ENCODE data around the gene RXRA. TPM values are rescaled to one million over a fixed set of nuclear protein-coding genes. Genes with fewer than 3 reads are reported as not detected.
A peak's percentile ranks its signal among the peaks of the same experiment; 100 is the strongest.

RXRA gene
- total RNA-seq, 2 experiments from 2014 or later, result 22.1 to 22.5 TPM

DNA sequence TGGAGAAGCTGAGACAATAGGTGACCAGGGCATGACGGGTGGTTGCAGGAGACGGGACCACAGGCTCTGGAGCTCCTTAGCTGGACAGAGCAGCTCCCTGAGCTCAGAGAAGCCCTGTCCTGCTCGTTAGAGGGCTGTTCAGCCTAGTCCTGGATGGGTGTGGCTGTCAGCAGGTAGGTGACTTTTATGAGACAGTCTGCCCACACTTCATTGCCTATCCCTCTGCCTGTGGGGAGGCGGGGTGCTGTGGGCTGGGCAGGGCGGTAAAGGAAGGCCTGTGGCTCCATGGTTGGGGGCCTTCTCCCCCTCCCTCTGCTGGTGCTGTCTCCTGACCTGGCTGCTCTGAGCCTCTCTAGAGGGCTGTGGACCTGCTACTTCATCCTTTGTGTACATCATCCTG lies 134.6 kb downstream of the RXRA start:
- H3K36me3 Mint-ChIP-seq, result no peaks in the 10 kb centered on the region
- intact Hi-C loops (cut with micrococcal nuclease), result no loop called here
- DNase-seq, result no peak
- peaks cover 10% of the 10 kb centered on the region for H3K9me3 Mint-ChIP-seq
- ChIA-PET CTCF (interaction anchor here (1.0 kb wide), 1 partner anchor 11 kb away, joined by 4 read pairs; no protein-coding TSS in a partner anchor), POLR2A (no interaction called here)
- no peak overlapping the region for H3K27ac Mint-ChIP-seq
- no peak overlapping the region for H3K4me3 Mint-ChIP-seq
- H3K27me3 Mint-ChIP-seq, result no peaks in the 10 kb centered on the region
- H3K4me1 Mint-ChIP-seq (ENCODE audit: low read depth), result peaks cover 8% of the 10 kb centered on the region

DNA sequence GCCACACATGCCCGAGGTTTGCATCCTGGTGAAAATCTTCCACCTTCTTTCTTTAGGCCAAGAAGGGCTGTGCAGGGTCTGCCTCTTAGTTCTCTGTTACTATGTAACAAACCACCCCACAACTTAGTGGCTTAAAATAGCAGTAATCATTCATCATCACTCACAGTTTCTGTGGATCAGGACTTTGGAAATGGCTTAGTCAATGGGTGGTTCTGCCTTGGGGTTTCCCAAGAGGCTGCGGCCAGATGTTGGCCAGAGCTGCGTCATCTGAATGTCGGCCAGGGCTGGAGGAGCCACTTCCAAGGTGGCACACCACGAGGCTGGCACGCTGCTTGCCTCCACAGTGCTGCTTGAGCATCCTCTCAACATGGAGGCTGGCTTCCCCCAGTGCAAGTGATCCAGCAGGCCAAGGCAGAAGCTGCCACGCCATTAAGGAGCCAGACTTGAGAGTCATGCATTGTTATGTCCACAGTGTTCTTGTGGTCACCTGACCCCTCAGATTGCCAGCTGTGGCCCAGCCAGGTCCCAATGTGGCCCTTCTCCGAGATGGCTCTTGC lies 135.2 kb downstream of the RXRA start:
- intact Hi-C loops (cut with micrococcal nuclease), result no loop called here
- POLR2A ChIA-PET, result no interaction called here

DNA sequence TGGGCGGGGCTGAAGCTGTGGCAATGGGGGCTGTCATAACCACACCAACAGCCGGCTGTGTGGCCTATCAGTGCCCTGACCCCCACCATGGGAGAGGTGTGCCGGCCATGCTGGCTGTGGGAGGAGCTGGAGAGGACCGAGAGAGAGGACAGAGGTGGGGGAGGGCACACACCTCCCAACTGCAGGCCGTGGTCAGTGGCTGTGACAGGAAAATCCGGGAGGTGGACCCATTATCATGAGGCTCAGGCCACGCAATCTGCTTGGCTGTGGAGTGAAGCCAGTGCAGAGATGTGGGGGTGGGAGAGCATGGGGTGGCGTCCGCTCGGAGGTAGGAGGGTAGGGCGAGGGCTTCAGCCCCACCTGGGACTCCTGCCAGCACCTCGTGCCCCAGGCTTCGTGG lies 136.1 kb downstream of the RXRA start:
- intact Hi-C loops (cut with micrococcal nuclease), result no loop called here
- Mint-ChIP-seq H3K27me3 (no peaks in the 10 kb centered on the region), H3K9me3 (peaks cover 10% of the 10 kb centered on the region), H3K4me1 (ENCODE audit: low read depth) (no peaks in the 10 kb centered on the region), H3K27ac (no peak overlapping the region), H3K36me3 (no peaks in the 10 kb centered on the region), H3K4me3 (no peak overlapping the region)
- CTCF ChIA-PET, result no interaction called here
- no peak for DNase-seq
- POLR2A ChIA-PET, result no interaction called here

More for the DNA sequence above, 135.2 kb downstream of the RXRA start:
- H3K36me3 Mint-ChIP-seq, result no peaks in the 10 kb centered on the region
- DNase-seq, result no peak
- H3K9me3 Mint-ChIP-seq, result peaks cover 10% of the 10 kb centered on the region
- H3K4me1 Mint-ChIP-seq (ENCODE audit: low read depth), result peaks cover 4% of the 10 kb centered on the region
- no peak overlapping the region for H3K27ac Mint-ChIP-seq
- no peak overlapping the region for H3K4me3 Mint-ChIP-seq
- H3K27me3 Mint-ChIP-seq, result no peaks in the 10 kb centered on the region
- CTCF ChIA-PET, result no interaction called here

DNA sequence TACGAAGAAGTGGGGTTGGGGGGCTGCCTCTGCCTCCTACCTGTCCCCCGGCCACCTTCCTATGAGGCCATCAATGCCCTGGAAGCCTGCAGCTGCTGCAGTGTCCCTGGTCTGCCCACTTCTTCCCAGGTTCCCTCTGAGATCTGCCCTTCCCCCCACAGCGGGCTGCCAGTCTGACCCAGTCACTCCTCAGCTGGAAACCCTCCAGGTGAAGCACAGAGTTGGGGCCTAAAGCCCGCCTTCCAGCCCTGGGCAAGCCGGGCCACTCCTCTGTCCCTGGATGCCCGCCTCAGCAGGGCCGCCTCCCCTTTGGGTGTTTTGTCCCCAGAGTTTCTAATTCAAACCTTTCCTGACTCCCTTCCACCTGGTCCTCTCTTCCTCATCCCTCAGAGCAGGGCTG lies 137.0 kb downstream of the RXRA start:
- no peak overlapping the region for H3K4me3 Mint-ChIP-seq
- intact Hi-C loops (cut with micrococcal nuclease), result no loop called here
- no peaks in the 10 kb centered on the region for H3K27me3 Mint-ChIP-seq
- H3K36me3 Mint-ChIP-seq, result no peaks in the 10 kb centered on the region
- POLR2A ChIA-PET, result no interaction called here
- H3K27ac Mint-ChIP-seq, result no peak overlapping the region
- H3K9me3 Mint-ChIP-seq, result peaks cover 10% of the 10 kb centered on the region
- CTCF ChIA-PET, result interaction anchor here (1.0 kb wide), 1 partner anchor 14 kb away, joined by 7 read pairs; no protein-coding TSS in a partner anchor
- H3K4me1 Mint-ChIP-seq (ENCODE audit: low read depth), result no peaks in the 10 kb centered on the region
- no peak for DNase-seq

DNA sequence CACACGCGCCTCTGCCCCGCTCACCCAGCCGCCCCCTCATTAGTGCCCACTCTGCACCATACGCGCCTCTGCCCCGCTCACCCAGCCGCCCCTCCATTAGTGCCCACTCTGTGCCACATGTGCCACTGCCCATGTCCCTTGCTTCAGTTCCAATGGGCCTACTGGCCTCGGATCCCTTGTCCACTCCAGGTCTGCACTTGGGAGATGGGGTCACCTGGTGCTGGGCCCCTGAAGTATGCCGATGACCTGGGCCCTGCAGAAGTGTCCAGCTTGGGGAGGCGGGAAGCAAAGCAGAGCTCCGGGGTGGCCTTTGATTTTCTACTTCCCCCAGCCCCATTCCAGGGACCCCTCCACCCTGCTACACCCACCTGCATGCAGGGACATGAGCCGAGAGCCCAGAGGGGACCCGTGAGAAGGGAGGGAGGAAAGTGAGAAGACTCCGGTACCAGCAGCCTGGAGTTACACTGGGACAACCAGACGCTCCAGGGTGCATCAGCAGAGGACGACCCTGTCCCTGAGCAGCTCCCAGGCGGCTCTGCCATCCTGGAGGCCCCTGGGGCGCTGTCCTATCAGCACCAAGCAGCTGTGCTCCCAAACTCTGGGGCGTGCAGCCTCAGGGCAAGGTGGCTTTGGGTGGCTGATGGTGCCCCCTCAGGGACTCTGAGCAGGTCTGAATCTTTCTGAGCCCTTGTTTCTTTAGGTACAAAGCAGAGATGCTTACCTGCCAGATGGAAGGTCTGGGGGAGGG lies 140.8 kb downstream of the RXRA start:
- H3K36me3 Mint-ChIP-seq, result no peaks in the 10 kb centered on the region
- ChIA-PET CTCF (no interaction called here), POLR2A (no interaction called here)
- no peak overlapping the region for H3K4me3 Mint-ChIP-seq
- H3K27me3 Mint-ChIP-seq, result no peaks in the 10 kb centered on the region
- H3K4me1 Mint-ChIP-seq (ENCODE audit: low read depth), result no peaks in the 10 kb centered on the region
- H3K9me3 Mint-ChIP-seq, result peaks cover under 1% of the 10 kb centered on the region
- DNase-seq, result no peak
- intact Hi-C loops (cut with micrococcal nuclease), result no loop called here
- H3K27ac Mint-ChIP-seq, result no peak overlapping the region

DNA sequence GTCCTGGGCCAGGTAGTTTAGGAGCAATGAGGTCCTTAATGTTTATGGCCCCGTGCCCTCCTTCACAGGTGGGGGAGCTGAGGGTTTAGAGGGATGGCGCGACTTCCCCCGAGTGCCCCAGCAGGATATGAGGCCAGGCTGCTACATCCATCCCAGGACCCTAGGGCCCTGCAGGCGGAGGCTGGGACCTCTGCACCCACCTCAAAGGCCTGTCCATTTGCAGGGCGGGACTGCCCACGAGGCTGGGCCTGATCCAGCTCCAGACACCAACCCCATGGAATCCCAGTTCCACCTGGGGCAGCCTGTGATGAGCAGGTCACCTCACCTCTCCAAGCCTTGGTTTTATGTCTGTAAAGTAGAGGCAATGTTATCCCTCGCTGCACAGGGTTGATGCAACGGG lies 142.1 kb downstream of the RXRA start:
- intact Hi-C loops (cut with micrococcal nuclease), result no loop called here
- no peak for DNase-seq
- no peak overlapping the region for H3K27ac Mint-ChIP-seq
- H3K4me3 Mint-ChIP-seq, result no peak overlapping the region
- H3K27me3 Mint-ChIP-seq, result no peaks in the 10 kb centered on the region
- no peaks in the 10 kb centered on the region for H3K9me3 Mint-ChIP-seq
- CTCF ChIA-PET, result no interaction called here
- POLR2A ChIA-PET, result no interaction called here
- H3K36me3 Mint-ChIP-seq, result no peaks in the 10 kb centered on the region
- H3K4me1 Mint-ChIP-seq (ENCODE audit: low read depth), result no peaks in the 10 kb centered on the region

DNA sequence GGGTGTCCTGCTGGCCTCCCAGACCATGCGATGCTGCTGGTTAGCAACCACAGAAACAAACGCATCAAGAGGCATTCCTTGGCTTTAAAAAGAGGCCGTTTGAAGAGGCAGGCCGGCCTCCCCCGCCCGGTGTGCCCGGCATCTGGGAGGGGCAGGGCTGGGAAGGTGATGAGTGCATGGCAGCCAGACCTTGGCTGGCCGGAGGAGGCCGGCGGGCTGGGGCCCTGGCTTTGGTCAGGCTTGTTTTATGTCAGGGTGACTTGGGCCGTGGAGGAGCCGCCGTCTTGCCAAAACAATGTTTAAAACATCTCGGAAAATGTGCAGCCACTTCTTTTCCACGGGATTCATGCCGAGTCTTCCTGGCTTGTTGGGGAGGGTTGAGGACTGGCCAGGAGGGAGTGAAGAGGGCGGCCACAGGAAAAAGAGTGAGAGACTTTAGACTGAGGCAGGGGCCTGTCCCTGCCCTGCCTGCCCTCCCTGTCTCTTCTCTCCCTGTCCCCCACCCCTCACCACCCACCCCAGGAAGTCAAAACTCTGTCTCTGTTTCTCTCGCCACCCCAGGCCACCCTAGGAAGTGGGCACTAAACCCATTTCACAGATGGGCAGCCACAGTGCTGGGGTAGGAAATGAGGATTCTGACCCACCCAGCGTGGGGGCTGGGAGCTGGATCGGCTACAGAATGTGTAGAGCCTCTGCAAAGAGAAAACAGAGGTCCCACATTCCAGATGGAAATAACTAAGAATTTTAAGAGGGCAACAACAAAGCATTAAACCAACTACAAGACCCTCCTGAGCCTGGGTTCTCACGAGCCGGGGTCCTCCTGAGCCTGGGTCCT lies 143.0 kb downstream of the RXRA start:
- no peaks in the 10 kb centered on the region for H3K27me3 Mint-ChIP-seq
- no peak for DNase-seq
- ChIA-PET CTCF (no interaction called here), POLR2A (no interaction called here)
- H3K27ac Mint-ChIP-seq, result no peak overlapping the region
- H3K4me3 Mint-ChIP-seq, result no peak overlapping the region
- H3K4me1 Mint-ChIP-seq (ENCODE audit: low read depth), result no peaks in the 10 kb centered on the region
- no peaks in the 10 kb centered on the region for H3K9me3 Mint-ChIP-seq
- H3K36me3 Mint-ChIP-seq, result no peaks in the 10 kb centered on the region
- intact Hi-C loops (cut with micrococcal nuclease), result no loop called here

DNA sequence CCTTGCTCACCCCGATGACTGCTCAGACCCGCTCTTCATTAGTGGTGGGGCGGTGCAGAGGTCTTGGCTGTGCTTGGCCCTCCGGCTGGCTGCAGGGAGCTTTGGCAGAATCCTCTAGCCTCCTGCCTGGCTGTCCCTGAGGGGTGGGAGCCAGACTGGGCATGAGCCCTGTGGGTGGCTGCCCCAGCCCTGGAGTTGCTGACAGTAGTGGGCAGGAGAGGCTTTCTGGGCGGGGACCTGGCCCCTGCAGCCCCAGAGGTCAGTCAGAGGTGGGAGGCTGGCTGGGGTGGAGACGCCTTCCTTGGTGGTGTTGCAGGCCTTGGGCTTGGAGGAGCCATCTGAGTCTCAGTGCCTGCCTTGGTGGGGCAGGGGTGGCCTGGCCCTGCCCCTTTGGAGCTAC lies 146.0 kb downstream of the RXRA start:
- no peak overlapping the region for H3K27ac Mint-ChIP-seq
- no peaks in the 10 kb centered on the region for H3K27me3 Mint-ChIP-seq
- no peaks in the 10 kb centered on the region for H3K36me3 Mint-ChIP-seq
- CTCF ChIA-PET, result no interaction called here
- H3K9me3 Mint-ChIP-seq, result no peaks in the 10 kb centered on the region
- no peak overlapping the region for H3K4me3 Mint-ChIP-seq
- intact Hi-C loops (cut with micrococcal nuclease), result no loop called here
- no peak for DNase-seq
- no peaks in the 10 kb centered on the region for H3K4me1 Mint-ChIP-seq (ENCODE audit: low read depth)
- POLR2A ChIA-PET, result no interaction called here

DNA sequence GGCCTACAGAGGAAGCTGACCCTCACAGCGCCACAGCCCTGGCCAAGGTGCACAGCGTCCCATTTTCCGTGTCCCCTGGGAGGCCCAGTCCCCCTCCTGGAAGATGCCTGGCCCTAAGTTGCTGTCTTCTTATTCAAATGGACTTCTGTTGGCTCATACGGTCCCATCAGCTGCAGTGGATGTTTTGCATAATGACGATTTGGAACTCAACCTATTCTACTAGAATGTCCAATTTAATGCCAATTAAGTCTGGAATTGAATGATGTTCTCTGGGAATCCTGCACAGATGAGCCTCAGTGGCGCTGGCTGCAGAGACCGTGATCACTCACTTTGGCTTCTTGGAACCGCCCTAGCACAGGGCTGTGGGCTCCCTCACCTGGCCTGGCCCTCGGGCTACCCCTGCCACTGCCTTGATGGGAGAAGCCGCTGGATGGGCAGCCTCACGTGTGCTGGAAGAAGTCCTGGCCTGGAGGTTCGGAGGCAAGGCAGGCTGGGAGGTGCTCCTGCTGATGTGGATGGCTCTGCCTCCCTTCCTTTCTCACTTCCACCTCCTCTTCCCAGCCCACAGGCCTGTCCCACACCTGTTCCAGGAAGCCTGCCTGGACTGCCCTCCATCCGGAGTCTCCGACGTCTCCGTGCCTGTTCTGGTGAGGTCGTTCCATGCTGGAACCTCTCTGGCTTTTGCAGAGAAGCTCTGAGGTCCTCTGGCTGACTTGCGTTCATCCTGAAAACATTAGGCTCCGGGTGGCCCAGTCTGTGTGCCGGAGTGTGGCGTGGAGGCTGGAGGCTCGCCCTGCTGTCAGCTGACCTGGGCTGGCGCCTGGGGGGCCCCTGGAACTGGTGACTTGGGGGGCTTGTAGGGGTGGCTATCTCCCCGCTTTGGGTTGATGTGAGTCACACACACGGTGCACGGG lies 147.1 kb downstream of the RXRA start:
- Mint-ChIP-seq H3K36me3 (no peaks in the 10 kb centered on the region), H3K27me3 (no peaks in the 10 kb centered on the region), H3K4me1 (ENCODE audit: low read depth) (no peaks in the 10 kb centered on the region), H3K9me3 (no peaks in the 10 kb centered on the region), H3K4me3 (no peak overlapping the region), H3K27ac (no peak overlapping the region)
- no peak for DNase-seq
- POLR2A ChIA-PET, result no interaction called here
- intact Hi-C loops (cut with micrococcal nuclease), result no loop called here
- CTCF ChIA-PET, result no interaction called here

DNA sequence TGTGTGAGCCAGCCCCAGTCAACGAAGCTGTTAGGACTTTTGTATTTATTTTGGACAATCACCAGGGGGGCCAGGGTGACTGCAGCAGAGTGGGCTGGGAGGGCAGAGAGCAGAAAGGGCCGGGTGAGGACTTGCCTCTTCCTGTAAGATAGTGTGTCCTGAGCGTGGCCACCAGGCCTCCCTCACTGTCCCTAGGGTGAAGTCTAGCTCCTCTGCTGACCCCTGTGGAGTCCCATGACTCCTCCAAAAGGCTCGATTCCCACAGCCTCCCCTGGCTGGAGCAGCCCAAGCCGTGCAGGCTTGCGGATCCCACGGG lies 147.8 kb downstream of the RXRA start:
- POLR2A ChIA-PET, result no interaction called here
- Mint-ChIP-seq H3K36me3 (no peaks in the 10 kb centered on the region), H3K27me3 (no peaks in the 10 kb centered on the region), H3K4me1 (ENCODE audit: low read depth) (no peaks in the 10 kb centered on the region), H3K9me3 (no peaks in the 10 kb centered on the region), H3K4me3 (no peak overlapping the region), H3K27ac (no peak overlapping the region)
- DNase-seq, result no peak
- CTCF ChIA-PET, result no interaction called here
- intact Hi-C loops (cut with micrococcal nuclease), result no loop called here

DNA sequence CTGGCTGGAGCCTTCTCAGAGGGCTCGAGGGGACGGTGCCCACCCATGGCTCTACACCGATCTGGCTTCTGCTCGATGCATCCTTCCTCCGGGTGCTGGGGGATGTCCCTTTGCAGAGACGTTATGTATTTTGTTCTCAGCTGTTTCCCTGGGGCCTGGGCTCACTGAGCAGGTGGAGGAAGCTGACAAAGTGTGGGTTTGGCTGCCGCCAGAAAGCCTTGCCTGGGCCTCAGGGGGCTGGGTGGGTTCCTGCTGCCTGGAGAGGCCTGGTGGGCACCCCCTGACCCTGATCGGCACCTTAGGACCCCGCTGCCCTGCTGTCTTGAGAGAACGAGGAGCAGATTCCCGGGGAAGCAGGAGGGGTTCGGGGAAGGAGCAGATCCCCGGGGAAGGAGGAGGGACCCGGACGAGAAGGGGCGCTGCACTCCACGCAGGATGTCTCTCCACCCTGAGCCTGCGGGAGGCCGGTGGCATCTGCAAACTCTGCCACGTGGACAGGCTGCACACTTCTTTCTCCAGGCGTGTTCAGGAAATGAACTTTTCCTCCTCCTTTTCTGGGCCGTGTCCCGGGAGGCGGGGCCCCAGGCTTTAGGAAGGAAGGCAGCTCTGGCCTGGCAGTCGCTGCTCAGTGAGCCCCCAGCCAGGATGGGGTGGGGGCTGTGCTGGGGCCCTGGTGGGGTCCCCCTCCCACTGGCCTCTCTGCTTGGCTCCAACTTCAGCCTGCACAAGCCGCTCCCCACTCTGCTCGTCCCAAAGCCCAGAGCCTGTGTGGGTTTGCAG lies 148.9 kb downstream of the RXRA start:
- Mint-ChIP-seq H3K27me3 (no peaks in the 10 kb centered on the region), H3K4me3 (no peak overlapping the region), H3K9me3 (no peaks in the 10 kb centered on the region), H3K4me1 (ENCODE audit: low read depth) (no peaks in the 10 kb centered on the region), H3K27ac (no peak overlapping the region), H3K36me3 (no peaks in the 10 kb centered on the region)
- intact Hi-C loops (cut with micrococcal nuclease), result no loop called here
- peak; percentile 22 for DNase-seq
- POLR2A ChIA-PET, result no interaction called here
- CTCF ChIA-PET, result no interaction called here

Measured in activated CD4-positive, alpha-beta memory T cell treated with anti-CD3 and anti-CD28 coated beads for 36 hours (primary cell).